ENCODE data around the gene SNHG17.
"Not testable (repeated sequence)": the region's sequence is repeated elsewhere in the genome, so short reads cannot be mapped to it uniquely, and the experiment has no call there.

The SNHG17 gene

GRCh38 chr20:38447251-38447661 lies 12.1 kb upstream of the SNHG17 start:
- no peak for DNase-seq (ENCODE audit: low read depth in 2 of 2)
- H3K4me3 ChIP-seq (replicated peaks in 1 of 2; ENCODE audit: low read depth in 2 of 2, low read length in 2 of 2): peak overlapping the region; percentile 92 to 97
- no peak for TF ChIP-seq CTCF (IDR thresholded peaks at IDR 0.05; ENCODE audit: low read depth, low read length)

GRCh38 chr20:38446441-38447209 lies 11.5 kb upstream of the SNHG17 start:
- peak; percentile 95 to 97 for DNase-seq (ENCODE audit: low read depth in 2 of 2)
- H3K4me3 ChIP-seq (replicated peaks in 1 of 2; ENCODE audit: low read depth in 2 of 2, low read length in 2 of 2): peak overlapping the region; percentile 92 to 97
- TF ChIP-seq CTCF (IDR thresholded peaks at IDR 0.05; ENCODE audit: low read depth, low read length): peak; percentile 90

GRCh38 chr20:38445901-38446425 lies 10.8 kb upstream of the SNHG17 start:
- no peak for DNase-seq (ENCODE audit: low read depth in 2 of 2)
- H3K4me3 ChIP-seq (replicated peaks in 1 of 2; ENCODE audit: low read depth in 2 of 2, low read length in 2 of 2): peak overlapping the region; percentile 92 to 97
- TF ChIP-seq CTCF (IDR thresholded peaks at IDR 0.05; ENCODE audit: low read depth, low read length): no peak

- no peak for DNase-seq (ENCODE audit: low read depth in 2 of 2)
- no peak for TF ChIP-seq CTCF (IDR thresholded peaks at IDR 0.05; ENCODE audit: low read depth, low read length)
- no peak overlapping the region for H3K4me3 ChIP-seq (replicated peaks in 1 of 2; ENCODE audit: low read depth in 2 of 2, low read length in 2 of 2)
Observed at GRCh38 chr20:38445381-38445796, 10.3 kb upstream of the SNHG17 start.

GRCh38 chr20:38441916-38442315 lies 6.8 kb upstream of the SNHG17 start:
- no peak overlapping the region for H3K4me3 ChIP-seq (replicated peaks in 1 of 2; ENCODE audit: low read depth in 2 of 2, low read length in 2 of 2)
- DNase-seq (ENCODE audit: low read depth in 2 of 2): no peak
- no peak for TF ChIP-seq CTCF (IDR thresholded peaks at IDR 0.05; ENCODE audit: low read depth, low read length)

DNA sequence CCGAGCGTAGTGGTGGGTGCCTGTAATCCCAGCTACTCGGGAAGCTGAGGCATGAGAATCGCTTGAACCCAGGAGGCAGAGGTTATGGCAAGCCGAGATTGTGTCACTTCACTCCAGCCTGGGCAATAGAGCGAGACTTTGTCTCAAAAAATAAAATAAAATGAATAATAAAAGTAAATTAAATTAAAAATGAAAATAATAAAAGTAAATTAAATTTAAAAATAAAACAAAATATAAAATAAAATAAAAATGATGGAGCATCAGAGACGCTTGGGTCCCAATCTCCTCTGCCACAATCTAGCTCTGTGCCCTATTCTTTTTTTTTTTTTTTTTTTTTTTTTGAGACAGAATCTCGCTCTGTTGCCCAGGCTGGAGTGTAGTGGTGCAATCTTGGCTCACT lies 6.0 kb upstream of the SNHG17 start:
- not testable (repeated sequence) for H3K4me3 ChIP-seq (replicated peaks in 1 of 2; ENCODE audit: low read depth in 2 of 2, low read length in 2 of 2); DNase-seq (ENCODE audit: low read depth in 2 of 2)

DNA sequence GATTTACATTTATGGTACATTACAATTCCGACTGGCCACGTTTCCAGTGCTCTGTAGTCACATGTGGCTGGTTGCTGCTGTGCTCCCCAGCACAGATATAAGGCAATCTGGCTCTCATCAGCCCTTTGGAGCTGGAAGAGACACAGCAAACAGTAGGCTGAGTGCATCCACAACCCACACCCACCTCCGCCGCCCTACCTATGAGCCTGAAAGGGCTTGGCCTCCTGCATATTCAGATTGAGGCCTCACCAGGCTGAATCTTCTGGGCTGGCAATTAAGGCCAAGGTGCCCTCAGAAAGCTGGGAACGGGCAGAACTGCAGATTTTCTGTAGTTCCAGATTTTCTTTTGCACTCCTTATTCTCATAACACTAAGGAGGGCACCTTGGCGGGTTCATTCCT lies 2.7 kb upstream of the SNHG17 start:
- H3K4me3 ChIP-seq (replicated peaks in 1 of 2; ENCODE audit: low read depth in 2 of 2, low read length in 2 of 2): no peak overlapping the region
- DNase-seq (ENCODE audit: low read depth in 2 of 2): no peak
- TF ChIP-seq CTCF (IDR thresholded peaks at IDR 0.05; ENCODE audit: low read depth, low read length): no peak
